ENCODE data around the gene ARHGEF39.

Gene ARHGEF39, protein sequence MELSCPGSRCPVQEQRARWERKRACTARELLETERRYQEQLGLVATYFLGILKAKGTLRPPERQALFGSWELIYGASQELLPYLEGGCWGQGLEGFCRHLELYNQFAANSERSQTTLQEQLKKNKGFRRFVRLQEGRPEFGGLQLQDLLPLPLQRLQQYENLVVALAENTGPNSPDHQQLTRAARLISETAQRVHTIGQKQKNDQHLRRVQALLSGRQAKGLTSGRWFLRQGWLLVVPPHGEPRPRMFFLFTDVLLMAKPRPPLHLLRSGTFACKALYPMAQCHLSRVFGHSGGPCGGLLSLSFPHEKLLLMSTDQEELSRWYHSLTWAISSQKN

DNA sequence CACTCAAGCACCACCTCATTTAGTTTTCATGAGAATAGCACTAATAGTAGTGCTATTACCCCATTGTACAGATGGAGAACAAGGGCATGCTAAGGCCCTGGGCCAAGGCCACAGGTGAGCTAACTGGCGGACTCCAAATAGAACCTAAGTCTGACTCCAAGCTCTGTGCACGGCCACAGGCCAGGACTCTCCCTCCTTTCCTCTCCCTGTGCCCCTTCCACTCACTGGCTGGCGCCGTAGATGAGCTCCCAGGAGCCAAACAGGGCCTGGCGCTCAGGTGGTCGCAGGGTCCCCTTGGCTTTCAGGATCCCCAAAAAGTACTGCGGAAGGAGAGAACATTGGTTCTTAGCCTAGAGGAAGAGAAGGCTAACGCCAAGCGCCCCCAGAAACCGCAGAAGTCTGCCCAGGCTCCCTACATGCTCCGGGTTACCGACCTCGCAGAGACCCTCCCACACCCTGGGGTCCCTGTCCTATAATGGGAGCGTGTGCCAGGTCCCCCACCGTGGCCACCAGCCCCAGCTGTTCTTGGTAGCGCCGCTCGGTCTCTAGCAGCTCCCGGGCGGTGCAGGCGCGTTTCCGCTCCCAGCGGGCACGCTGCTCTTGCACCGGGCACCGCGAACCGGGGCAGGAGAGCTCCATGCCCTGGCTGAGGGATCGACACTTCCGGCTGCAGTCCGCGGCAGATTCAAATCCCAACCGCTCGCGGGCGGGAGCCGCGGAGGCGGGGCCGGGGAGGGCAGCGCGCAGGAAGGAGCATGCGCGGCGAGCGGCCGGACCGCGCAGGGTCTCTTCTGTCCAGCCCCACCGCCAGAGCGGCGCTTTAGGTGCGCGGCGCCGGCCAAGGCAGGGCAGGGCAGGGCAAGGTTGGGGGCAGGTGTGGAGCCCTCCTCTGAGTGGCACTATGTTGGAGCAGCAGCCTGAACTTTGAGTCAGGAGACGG, at the start of gene ARHGEF39:
TSS of gene ARHGEF39 (minus strand) at position 665 of the 940 bp plus-strand sequence. CDS start at position 639, 26 bp downstream.
- DNase-seq, result peak; percentile 91 to 94

DNA sequence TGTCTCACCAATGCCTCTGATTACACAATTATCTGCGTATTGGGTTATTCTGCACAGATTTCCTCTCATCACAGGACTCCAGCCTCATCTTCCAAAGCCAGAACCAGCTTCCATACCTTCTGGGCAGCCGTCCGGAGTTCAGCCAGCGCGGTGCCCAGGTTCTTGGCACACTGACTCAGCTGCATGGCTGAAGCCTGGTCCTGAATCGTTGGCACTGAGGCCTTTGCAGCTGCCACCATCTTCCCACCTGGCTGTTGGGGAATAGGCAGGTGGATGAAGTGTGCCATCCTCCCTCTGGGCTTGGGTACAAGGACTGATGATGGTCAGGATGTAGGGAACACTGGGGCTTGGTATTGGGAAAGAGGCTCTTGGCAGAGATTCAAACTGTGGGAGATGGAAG, 49.1 kb upstream of the ARHGEF39 start:
- DNase-seq, result no peak

DNA sequence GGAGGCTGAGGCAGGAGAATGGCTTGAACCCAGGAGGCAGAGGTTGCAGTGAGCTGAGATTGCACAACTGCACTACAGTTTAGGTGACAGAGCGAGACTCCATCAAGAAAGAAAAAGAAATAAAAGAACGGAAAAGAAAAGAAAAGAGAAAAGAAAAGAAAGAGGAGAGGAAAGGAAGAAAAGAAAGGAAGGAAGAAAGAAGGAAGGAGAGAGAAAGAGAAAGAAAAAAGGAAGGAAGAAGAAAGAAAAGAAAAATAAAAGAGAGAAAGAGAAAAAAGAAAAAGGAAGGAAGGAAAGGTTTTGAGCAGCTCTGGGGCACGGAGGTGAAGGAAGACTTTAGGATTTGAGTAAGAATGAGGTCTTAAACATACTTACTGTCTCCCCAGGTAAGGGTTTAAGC, 48.6 kb upstream of the ARHGEF39 start:
- no peak for DNase-seq

DNA sequence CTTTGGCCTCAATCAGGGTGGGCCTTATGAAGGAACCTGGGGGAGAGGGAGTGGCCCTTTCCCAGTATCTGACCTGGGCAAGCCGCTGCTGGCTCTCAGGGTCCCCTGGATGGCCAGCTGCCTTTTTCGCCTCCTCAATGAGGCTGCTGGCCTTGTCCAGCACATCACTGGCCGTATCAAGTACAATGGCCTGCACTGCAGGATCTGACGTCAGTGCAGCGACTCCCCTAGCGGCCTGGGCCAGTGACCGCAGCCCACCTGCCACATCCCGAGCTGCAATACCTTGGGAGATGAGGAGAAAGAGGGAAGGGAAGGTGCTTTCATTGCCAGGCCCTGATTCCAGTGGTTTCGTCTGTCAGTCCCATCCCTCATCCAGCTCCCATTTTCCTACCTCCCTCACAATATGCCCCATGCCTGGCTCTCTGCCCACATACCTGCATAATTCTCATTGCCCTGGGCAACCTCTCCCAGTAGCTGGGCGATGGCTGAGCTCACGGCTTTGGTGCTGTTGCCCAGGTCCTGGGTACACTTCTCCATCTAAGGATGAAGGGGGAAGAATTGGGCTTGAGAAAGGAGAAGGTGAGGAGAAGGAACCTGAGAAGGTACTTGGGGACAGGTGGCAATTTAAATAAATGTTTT, 47.9 kb upstream of the ARHGEF39 start:
- no peak for DNase-seq

DNA sequence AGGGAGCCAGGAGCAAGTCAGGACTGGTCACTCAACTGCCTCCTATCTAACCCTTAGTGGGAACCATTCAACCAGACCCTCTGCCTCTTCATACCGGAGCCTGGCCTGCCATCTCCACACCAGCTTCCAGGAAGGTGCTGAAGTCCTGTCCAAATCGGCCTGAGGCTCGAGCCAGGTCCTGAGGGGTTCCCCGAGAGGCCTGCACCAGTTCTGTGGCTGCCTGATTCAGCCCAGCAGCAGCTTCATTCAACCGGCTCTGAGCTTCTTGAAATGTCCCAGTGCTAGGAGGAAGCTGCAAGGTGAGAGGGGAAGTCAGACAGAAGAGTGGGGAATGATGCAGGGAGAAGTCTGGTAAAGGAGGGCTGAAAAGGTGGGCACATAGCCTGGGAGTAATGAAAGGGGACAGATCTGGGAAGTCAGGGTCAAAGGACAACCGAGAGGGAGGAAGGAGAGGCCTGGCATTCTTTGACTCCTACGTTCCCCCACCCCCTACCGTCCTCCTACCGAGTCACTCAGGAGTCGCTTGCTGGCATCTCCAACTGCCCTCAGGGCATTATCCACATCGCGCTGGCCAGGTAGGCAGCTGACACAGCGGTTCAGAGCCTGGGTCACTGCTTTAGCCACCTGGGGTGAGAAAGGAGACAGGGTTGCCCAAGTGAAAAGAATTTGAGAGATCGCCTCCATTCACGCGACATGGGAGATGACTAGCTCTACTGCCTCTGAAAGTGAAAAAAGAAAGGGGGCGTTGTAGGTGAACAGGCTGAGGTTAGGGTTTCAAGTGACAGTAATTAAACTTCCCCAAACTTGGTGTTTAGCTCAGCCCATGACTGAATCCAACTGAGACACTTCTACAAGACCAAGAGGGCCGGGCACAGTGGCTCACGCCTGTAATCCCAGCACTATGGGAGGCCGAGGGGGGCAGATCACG, 46.8 kb upstream of the ARHGEF39 start:
- no peak for DNase-seq

DNA sequence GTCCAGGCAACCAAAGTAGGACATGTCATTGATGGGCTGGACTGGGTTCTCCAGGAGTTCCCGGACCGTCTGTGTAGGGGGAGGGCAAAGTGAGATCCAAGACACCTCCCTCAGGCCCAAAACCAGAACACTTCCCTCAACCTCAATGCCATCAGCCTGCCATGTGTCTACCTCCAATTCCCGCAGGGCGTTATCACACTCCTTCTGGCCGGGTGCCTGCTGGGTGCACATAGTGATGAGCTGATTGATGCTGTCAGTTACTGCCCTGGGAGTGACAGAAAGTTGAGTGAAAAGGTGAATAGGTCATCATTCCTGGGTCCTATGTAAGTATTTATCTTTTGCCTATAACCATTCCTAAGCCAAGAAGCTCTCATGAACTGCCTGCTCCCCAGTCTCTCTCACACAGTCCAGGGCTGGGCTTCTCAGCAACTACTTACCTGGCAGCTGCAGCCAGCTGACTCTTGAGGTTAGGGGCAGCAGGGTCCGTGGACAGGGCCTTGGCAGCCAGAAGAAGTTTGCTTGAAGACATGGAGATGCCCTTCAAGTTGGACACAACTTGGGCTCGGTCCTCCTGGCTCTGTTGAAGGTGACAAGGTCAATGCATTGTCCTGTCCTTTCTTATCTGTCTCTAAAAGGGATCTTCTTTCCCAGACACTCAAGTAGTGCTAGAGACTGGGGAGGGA, 46.0 kb upstream of the ARHGEF39 start:
- no peak for DNase-seq

DNA sequence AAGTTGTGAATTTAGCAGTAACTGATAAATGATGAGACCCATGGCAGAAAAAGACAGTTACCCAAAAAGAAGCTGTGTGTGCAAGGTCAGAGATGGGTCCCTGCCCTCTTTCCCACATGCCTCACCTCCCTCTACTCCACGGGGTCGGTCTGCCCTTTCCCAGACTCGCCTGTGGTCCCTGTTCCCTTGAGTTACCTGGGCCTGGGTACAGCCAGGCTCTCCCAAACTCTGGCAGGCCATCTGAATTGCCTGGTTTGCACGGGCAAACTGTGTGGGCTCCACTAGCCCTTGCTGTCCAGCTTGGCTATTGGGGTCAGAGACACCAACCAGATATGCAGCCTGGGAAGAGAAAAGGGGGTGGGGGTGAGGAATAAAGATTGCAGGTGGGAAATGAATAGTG, 43.2 kb upstream of the ARHGEF39 start:
- no peak for DNase-seq

DNA sequence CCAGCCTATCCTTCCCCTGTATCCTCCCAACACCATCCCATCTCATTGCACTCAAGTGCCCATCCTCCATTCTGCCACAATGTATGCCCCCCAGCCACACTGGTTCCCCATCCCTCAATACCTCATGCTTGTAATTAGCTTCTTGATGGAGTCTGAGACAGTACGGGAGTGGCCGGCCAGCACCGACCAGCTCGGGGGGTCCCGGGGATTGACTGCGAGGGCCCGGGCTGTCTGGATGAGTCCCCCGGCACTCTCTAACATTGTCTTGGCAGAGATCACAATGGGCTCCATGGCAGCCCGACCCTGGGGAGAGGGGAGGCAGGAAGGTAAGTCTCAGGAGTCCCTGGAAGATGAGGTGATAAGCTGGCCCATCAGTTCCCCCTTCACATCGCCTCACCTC, 42.0 kb upstream of the ARHGEF39 start:
- DNase-seq, result no peak

DNA sequence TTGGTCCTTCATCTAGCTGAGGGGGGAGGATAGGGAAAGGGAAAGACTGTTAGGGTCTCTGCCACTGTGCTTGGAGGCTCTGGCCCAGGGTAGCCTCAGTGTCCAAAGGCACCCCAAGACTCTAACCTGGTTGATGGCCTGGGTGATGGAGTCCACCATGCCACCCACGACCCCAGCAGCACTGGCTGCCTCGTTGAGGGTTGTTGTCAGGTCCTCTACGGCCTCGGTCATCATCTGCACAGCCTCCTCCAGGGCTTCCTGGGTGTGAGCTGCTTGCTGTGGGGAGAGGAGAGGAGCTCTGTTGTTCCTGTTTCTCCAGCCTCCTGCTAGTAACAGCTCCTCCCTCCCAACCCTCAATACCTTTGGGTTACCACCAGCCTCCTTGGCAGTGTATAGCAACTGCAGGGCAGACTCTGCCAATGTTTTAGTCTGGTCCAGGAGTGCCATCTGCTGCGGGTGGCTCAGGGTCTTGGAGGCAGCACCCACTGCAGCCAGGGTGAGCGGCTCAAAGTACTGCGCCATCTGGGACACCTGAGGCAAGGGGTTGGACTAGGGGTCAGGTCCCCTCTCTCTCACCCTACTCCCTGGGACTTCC, 40.9 kb upstream of the ARHGEF39 start:
- no peak for DNase-seq

DNA sequence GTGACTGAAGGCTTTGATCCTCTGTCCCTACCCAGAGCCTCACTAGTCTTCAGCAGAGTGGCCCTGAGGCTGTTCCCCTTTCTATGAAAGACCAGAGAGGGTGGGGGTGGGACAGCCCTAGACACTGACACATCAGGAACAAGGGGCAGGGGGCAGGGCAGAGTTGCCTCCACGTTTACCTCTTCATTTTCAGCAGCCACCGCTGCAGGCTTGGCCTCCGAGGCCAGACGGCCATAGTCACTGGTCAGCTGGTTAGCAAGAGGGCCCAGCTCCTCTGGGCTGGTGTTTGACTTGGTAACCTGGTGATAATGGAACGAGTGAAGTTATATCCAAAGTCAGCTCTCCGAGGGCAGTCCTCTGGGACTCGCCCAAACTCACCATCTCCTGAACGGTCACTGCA, 40.4 kb upstream of the ARHGEF39 start:
- no peak for DNase-seq

DNA sequence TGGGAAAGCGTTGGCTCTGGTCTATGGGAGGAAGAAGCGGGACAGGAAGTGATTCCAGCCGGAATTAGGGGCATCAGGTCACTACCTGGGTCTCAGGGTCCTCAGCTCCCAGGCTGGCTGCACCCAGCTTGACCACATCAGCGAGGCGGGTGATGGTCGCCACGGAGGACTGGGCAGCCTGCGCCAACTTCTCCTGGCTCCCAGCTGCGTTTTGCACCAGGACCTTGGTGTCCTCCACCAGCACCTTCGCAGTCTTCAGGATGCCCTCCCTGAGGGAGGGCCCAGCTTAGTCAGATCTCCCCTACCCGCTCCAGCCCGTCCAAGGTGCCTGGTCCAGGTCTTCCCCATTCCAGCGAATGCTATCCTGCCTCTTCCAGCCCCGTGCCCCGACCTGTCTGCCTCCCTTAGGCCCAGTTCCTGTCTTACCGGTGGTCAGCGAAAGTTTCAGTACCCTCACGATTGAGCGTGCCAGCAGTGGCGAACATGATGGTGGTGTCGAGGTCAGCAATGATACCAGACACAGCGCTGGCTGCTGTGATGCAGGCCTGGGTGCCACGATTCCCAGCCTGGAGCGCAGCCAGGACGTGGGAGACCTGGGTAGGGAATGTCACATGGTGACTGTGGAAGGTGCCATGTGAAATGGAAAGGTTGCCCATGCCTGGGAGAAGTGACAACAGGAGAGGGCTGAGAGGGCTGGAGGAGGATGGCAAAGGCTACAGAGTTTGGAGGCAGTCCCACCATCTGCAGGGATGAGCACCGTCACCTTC, 39.1 kb upstream of the ARHGEF39 start:
- no peak for DNase-seq

DNA sequence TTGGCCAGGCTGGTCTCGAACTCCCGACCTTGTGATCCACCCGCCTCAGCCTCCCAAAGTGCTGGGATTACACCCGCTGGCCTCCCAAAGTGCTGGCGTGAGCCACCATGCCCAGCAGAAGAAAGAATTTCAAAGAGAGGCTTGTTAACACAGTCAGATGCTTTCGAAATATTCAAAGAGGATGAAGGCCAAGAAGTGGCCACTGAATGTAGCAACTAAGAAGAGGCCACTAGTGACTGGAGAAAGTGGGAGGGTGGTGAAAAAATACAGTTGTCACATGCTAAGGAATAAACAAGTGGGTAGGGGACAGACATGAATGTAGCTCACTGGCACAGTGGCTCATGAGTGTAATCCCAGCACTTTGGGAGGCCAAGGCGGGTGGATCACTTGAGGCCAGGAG, 37.7 kb upstream of the ARHGEF39 start:
- no peak for DNase-seq

DNA sequence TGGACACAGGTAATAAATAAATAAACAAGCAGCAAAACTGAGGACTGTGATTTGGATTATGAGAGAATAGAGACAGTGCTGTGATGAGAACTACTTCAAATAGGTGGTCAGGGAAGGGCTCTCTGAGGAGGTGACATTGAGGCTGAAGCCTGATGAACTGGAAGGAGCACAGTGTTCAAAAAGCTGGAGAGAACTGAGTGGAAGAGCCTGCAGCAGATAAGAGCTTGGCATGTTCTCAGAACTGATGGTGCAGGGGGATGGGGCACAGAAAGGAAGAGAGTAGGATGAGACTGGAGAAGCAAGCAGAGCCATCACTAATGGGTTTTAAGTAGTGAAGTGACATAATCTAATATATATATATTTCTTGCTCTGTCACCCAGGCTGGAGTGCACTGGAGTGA, 35.9 kb upstream of the ARHGEF39 start:
- no peak for DNase-seq

DNA sequence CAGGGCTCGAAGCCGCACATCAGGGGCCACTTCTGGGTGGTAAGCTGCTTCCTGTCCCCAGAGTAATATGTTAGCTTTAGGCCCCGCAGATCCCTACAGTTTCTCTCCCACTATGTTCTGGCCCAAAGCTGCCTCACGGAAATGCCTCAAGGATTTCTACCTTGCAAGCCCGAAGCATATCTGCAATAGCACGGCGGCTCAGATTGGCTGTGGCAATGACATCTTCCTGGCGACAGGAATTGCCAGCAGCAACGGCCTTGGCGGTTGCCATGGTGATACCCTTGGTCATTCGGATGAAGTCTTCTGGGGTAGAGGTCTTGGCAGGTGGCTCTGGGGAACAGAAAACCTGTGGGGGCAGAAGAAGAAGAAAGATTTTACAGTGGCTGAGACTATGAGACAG, 35.0 kb upstream of the ARHGEF39 start:
- no peak for DNase-seq

DNA sequence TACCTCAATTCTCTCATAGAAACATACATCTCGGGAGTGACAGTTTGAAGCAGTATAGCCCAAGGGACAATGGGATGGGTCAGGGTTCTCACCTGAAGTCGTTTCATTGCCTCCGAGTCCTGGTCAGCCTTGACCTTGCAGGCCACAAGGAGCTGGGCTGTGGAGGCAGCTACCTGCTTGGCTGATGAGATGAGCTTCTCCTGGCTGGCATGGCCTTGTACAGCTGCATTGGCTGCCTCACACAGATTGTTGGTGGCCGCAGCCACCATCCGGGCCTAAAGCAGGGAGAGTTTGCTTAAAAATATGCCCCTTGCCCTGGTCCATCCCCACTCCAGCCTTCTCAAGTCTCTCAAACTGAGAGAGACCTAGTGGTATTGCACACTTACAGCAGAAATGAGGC, 33.2 kb upstream of the ARHGEF39 start:
- DNase-seq, result no peak

DNA sequence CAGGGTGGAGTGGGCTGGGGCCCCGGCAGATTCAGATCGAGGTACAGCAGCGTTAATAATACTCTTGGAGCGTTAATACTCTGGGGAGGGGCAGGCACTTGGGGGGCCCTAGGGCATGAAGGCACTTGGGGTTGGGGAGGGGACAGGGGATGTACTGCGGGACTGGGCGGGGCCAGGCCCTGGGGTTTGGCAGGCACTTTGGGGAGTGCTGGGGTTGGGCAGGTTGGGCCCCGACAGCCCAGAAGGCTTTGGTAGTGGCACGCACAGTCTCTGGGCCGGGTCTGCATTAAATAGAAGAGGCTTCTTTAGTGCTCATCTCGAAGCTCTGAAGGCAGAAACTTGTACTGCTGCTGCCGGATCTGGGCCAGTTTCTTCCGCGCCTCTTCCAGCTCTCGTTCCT, 32.5 kb upstream of the ARHGEF39 start:
- no peak for DNase-seq

DNA sequence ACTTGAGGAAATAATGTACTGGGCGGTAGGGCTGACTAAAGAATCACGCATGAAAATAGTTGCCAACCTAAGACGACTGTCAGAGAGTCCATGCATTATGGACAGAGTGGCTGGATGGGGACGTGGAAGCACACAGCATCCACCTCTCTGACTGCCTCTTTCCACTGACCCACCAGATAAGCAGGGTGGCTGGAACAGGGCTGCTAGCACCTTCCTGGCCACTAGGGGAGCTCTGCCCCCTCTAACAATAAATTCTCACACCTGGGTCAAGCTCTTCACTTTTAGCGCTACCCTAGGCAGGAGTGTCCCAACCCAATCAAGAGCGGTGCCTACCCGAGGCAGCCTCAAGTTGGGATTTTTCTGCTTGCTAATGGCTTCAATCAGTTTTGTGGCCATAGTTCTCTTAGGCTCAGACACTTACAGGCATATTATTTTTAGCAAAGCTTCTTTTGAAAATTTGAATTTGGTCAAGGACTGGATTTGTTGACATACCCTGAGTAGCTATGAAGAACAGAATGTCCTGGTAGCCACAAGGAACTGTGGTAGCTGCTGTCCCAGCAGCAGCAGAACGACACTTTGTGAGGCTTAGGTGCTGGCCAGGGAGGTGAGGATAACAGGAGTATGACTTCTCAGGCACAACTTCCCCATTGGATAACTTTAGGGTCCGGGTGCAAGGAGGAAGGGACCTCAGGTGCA, 31.7 kb upstream of the ARHGEF39 start:
- DNase-seq, result peak; percentile 32 to 46

DNA sequence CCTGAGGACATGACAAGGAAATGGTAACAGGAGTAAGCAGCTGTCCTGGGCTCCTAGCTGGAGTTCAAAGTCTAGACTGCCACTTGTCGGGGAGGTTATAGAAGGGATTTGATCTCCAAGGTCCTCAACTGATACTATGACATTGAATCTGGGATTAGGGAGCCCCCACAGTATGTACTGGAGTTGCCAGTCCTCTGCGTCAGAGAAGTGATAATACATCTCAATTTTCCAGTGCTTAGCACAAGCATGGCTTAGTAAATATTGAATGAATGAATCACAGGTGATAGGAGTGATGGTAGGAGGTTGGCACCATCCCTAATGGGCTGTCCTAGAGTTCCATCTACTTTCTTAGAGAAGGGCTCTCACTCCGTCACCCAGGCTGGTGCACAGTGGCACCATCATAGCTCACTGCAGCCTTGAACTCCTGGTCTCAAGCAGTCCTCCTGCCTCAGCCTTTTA, 31.0 kb upstream of the ARHGEF39 start:
- DNase-seq, result no peak

DNA sequence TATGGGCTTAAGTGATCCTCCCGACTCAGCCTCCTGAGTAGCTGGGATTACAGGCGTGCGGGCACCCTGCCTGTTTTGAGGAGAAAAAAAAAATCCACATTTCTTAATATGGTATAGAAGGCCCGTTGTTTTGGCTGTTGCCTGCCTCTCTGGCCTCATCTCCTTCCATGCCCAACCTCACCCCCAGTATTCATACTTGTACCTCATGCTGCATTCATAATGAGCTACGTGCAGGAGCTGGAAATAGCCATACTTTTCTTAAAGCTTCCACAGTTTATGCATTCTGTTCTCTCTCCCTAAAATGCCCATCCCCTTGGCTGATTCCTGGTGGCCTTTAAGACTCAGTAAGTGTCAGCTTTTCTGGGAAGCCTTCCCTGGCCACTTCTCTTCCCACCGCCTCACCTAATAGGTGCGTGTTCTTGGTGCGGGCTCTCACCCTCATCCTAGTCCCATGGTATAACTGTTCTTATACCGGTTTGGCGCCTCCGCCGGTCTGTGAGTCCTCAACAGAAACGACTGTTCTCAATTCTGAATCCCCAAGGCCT, 26.8 kb upstream of the ARHGEF39 start:
- no peak for DNase-seq

DNA sequence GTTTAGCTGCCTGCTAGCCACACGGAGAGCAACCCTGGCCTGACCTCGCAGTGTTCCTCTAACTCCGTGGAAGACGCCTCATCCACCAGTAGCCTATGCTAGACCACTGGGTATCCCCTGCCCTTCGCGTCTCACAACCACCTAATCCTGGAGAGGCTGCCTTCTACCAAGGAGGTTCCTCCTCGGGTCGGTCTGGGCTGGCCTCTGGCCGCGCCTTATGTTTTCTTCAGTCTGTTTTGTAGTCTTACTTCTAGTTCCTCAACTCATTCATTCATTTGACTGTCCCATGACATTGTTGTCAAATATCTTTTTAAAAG, 26.3 kb upstream of the ARHGEF39 start:
- DNase-seq, result no peak
